NK-92 (cell line): ENCODE measurements around the gene TUBGCP2.

Experiments
- DNase-seq: peaks from one replicate; lab custom pipeline; 2025; ENCODE audit not compliant: unreplicated experiment; lab: John Stamatoyannopoulos, UW

TUBGCP2 gene

GRCh38 chr10:133343558-133343957 is 34.9 kb upstream of the TUBGCP2 start:
- DNase-seq, result no peak

- no peak for DNase-seq
Measured at GRCh38 chr10:133342942-133343341, 34.3 kb upstream of the TUBGCP2 start.

GRCh38 chr10:133341983-133342382 is 33.3 kb upstream of the TUBGCP2 start:
- no peak for DNase-seq

- DNase-seq, result no peak
Measured at GRCh38 chr10:133339708-133340380, 31.2 kb upstream of the TUBGCP2 start.

- DNase-seq, result no peak
Measured at GRCh38 chr10:133338080-133339071, 29.7 kb upstream of the TUBGCP2 start.

- no peak for DNase-seq
Measured at GRCh38 chr10:133337370-133337725, 28.7 kb upstream of the TUBGCP2 start.

GRCh38 chr10:133336577-133337369 is 28.1 kb upstream of the TUBGCP2 start, which contains the start of gene CALY:
TSS of gene CALY (minus strand) at chr10:133336896. CDS start at chr10:133328989, 7,907 bp downstream.
- DNase-seq, result no peak

- no peak for DNase-seq
Measured at GRCh38 chr10:133336118-133336576, 27.5 kb upstream of the TUBGCP2 start.

GRCh38 chr10:133335246-133336117 is 26.8 kb upstream of the TUBGCP2 start:
- peak; percentile 36 for DNase-seq

GRCh38 chr10:133334503-133335245 is 26.0 kb upstream of the TUBGCP2 start:
- no peak for DNase-seq

GRCh38 chr10:133332936-133333699 is 24.4 kb upstream of the TUBGCP2 start:
- no peak for DNase-seq

GRCh38 chr10:133329491-133330202 is 21.0 kb upstream of the TUBGCP2 start:
- no peak for DNase-seq

- no peak for DNase-seq
Measured at GRCh38 chr10:133328358-133329343, 20.0 kb upstream of the TUBGCP2 start.

- no peak for DNase-seq
Measured at GRCh38 chr10:133327651-133328357, 19.1 kb upstream of the TUBGCP2 start.

GRCh38 chr10:133326745-133327650 is 18.3 kb upstream of the TUBGCP2 start:
- DNase-seq, result no peak
